HepG2 (cell line): ENCODE results near the gene MPPE1. TPM values are rescaled to one million over a fixed set of nuclear protein-coding genes. Genes with fewer than 3 reads are reported as not detected.
A peak's percentile ranks its signal among the peaks of the same experiment; 100 is the strongest.

Experiments used
- AGO2 ChIP-seq: fragments of 200-400 bp; formaldehyde crosslinking; optimal IDR thresholded peaks from 2 replicates; pipeline ENCODE3; 2017; ENCODE audit warnings: mild to moderate bottlenecking, low read depth, low read length, moderate library complexity
- GPBP1L1 ChIP-seq: sonication (generic); formaldehyde crosslinking; IDR thresholded peaks from 2 replicates; pipeline ENCODE4 v1.5.0; 2020; ENCODE audit warnings: mild to moderate bottlenecking, missing genetic modification reagents
- HDAC2 ChIP-seq: sonication (generic); formaldehyde crosslinking; IDR thresholded peaks from 2 replicates; pipeline ENCODE4 v1.4.0; 2020; ENCODE audit warnings: missing genetic modification reagents
- JUNB ChIP-seq: sonication (generic); formaldehyde crosslinking; IDR thresholded peaks from 2 replicates; pipeline ENCODE4 v1.8.0; 2022; ENCODE audit warnings: missing genetic modification reagents, mild to moderate bottlenecking, borderline replicate concordance
- KDM2A ChIP-seq: sonication (generic); formaldehyde crosslinking; IDR thresholded peaks from 2 replicates; pipeline ENCODE4 v1.4.0; 2020; ENCODE audit warnings: low read depth, missing genetic modification reagents, borderline replicate concordance
- MED13 ChIP-seq: sonication (generic); formaldehyde crosslinking; IDR thresholded peaks from 2 replicates; pipeline ENCODE4 v1.5.0; 2020; ENCODE audit warnings: missing genetic modification reagents
- MXD1 ChIP-seq: sonication (generic); formaldehyde crosslinking; IDR thresholded peaks from 2 replicates; pipeline ENCODE4 v1.4.0; 2020; ENCODE audit warnings: mild to moderate bottlenecking, missing genetic modification reagents
- PBX3 ChIP-seq: sonication (generic); formaldehyde crosslinking; IDR thresholded peaks from 2 replicates; pipeline ENCODE4 v1.8.1; 2023; ENCODE audit warnings: missing genetic modification reagents, inconsistent platforms, borderline replicate concordance
- PLSCR1 ChIP-seq: sonication (generic); formaldehyde crosslinking; IDR thresholded peaks from 2 replicates; pipeline ENCODE4 v1.5.0; 2020; ENCODE audit warnings: missing genetic modification reagents, mild to moderate bottlenecking, borderline replicate concordance
- POGZ ChIP-seq: sonication (generic); formaldehyde crosslinking; IDR thresholded peaks from 2 replicates; pipeline ENCODE4 v1.4.0; 2020; ENCODE audit warnings: mild to moderate bottlenecking, missing genetic modification reagents
- PREB ChIP-seq: sonication (generic); formaldehyde crosslinking; IDR thresholded peaks from 2 replicates; pipeline ENCODE4 v1.4.0; 2020; ENCODE audit warnings: missing genetic modification reagents
- PTBP1 ChIP-seq: fragments of 200-400 bp; formaldehyde crosslinking; IDR thresholded peaks from 2 replicates; pipeline ENCODE4 v1.6.1; 2018; ENCODE audit warnings: low read length, low read depth; ENCODE audit not compliant: poor library complexity, severe bottlenecking
- TEAD2 ChIP-seq: sonication (generic); formaldehyde crosslinking; IDR thresholded peaks from 2 replicates; pipeline ENCODE4 v1.9.0; 2021; ENCODE audit warnings: missing genetic modification reagents
- ZBTB1 ChIP-seq: sonication (generic); formaldehyde crosslinking; IDR thresholded peaks from 2 replicates; pipeline ENCODE4 v1.4.0; 2020; ENCODE audit warnings: missing genetic modification reagents, borderline replicate concordance
- ZFP82 ChIP-seq: sonication (generic); formaldehyde crosslinking; IDR thresholded peaks from 2 replicates; pipeline ENCODE4 v1.5.1; 2020; ENCODE audit warnings: mild to moderate bottlenecking, missing genetic modification reagents, borderline replicate concordance
- ZKSCAN1 ChIP-seq: fragments of 150-350 bp; IDR thresholded peaks from 2 replicates; pipeline ENCODE4 v1.6.1; 2014; ENCODE audit warnings: low read length
- ZKSCAN8 ChIP-seq: IDR thresholded peaks from 2 replicates; pipeline ENCODE4 v1.6.1; 2016; ENCODE audit warnings: borderline replicate concordance, missing genetic modification reagents, missing compliant biosample characterization
- ZNF335 ChIP-seq: sonication (generic); formaldehyde crosslinking; IDR thresholded peaks from 2 replicates; pipeline ENCODE4 v1.4.0; 2020; ENCODE audit warnings: missing genetic modification reagents
- ZNF720 ChIP-seq: sonication (generic); formaldehyde crosslinking; IDR thresholded peaks from 2 replicates; pipeline ENCODE4 v1.4.0; 2020; ENCODE audit warnings: missing genetic modification reagents
- ZNF747 ChIP-seq: sonication (generic); formaldehyde crosslinking; IDR thresholded peaks from 2 replicates; pipeline ENCODE4 v1.8.1; 2023; ENCODE audit warnings: missing genetic modification reagents, mild to moderate bottlenecking, borderline replicate concordance
- ZNF816 ChIP-seq: sonication (generic); formaldehyde crosslinking; IDR thresholded peaks from 2 replicates; pipeline ENCODE4 v1.8.0; 2022; ENCODE audit warnings: missing genetic modification reagents, mild to moderate bottlenecking, borderline replicate concordance
- polyA plus RNA-seq, 8 experiments: library from polyadenylated mRNA; depleted of rRNA in 3 of 8; stranded (reverse) in 7 of 8; unstranded in 1 of 8; fragments of >200 nt; fragmentation: Illumina TruSeq in 4 of 8; extraction: Trizol in 4 of 8; gene quantifications; 2 replicates each; pipeline versions ENCODE4 v1.2.1 to v1.2.3, GENCODE V29; 2011 to 2016; ENCODE audit warnings: low read depth in 4 of 8, missing spikeins in 1 of 8, mixed read lengths in 1 of 8; ENCODE audit not compliant: insufficient read depth in 1 of 8
- total RNA-seq, 5 experiments: library from RNA; depleted of rRNA; stranded (reverse); fragments of >200 nt; fragmentation: Illumina TruSeq; extraction: Trizol; gene quantifications; 2 replicates each; pipeline ENCODE4 v1.2.3, GENCODE V29; 2016; ENCODE audit warnings: low read depth in 1 of 5

The MPPE1 gene
- total and polyA plus RNA-seq, 2 of the 13 experiments (the other 11 are each of a cell fraction or from before 2014, with no cell fraction given), result 9.6 to 11.9 TPM

GRCh38 chr18:11908182-11909060, at the start of gene MPPE1 (continued):
- no peak for TF ChIP-seq ZFP82 (CRISPR knock-in tag)
- no peak; the same call in 1 of the 2 replicates for TF ChIP-seq ZNF747
- no peak for TF ChIP-seq ZNF335 (CRISPR knock-in tag)
- TF ChIP-seq ZBTB1 (CRISPR knock-in tag), result no peak
- 0 out of 2 replicates have a peak, but pooled peaks have one; percentile 5 for TF ChIP-seq ZNF816 (CRISPR knock-in tag)
- TF ChIP-seq POGZ (CRISPR knock-in tag), result peak; percentile 56
- TF ChIP-seq ZNF720 (CRISPR knock-in tag), result no peak
- TF ChIP-seq ZKSCAN1, result no peak
- TF ChIP-seq MED13 (CRISPR knock-in tag), result no peak
- peak; percentile 82; the same call in 1 of the 2 replicates for TF ChIP-seq MXD1 (CRISPR knock-in tag)
- no peak for TF ChIP-seq PREB (CRISPR knock-in tag)
- no peak; the same call in none of the 2 replicates for TF ChIP-seq HDAC2
- TF ChIP-seq JUNB (CRISPR knock-in tag), result no peak
- peak; percentile 58 for TF ChIP-seq KDM2A
- no peak for TF ChIP-seq PBX3 (CRISPR knock-in tag)
- no peak for TF ChIP-seq ZKSCAN8
- TF ChIP-seq PTBP1, result peak; percentile 26
- TF ChIP-seq GPBP1L1 (CRISPR knock-in tag), result no peak
- TF ChIP-seq TEAD2 (CRISPR knock-in tag), result no peak
- TF ChIP-seq AGO2, result peak; percentile 52
- no peak for TF ChIP-seq PLSCR1 (CRISPR knock-in tag)
